GM23338 (cell line): ENCODE results near the gene GAK.

ENCODE experiments used
- CREB1 ChIP-seq: fragments of 250-450 bp; sonication (Bioruptor Pico); IDR thresholded peaks from 2 replicates; pipeline ENCODE4 v1.5.0; 2020; ENCODE audit warnings: low read depth, mild to moderate bottlenecking, moderate library complexity
- EZH2 ChIP-seq: fragments of 200-600 bp; sonication (generic); IDR thresholded peaks from one replicate; pipeline ENCODE4 v1.8.0; 2017; ENCODE audit warnings: antibody characterized with exemption, mild to moderate bottlenecking, low read depth; ENCODE audit not compliant: unreplicated experiment
- EZH2phosphoT487 ChIP-seq: fragments of 200-600 bp; sonication (generic); IDR thresholded peaks from one replicate; pipeline ENCODE4 v1.8.1; 2018; ENCODE audit warnings: antibody characterized with exemption; ENCODE audit not compliant: unreplicated experiment
- JUNB ChIP-seq: IDR thresholded peaks from one replicate; pipeline ENCODE4 v1.6.1; 2016; ENCODE audit warnings: antibody characterized with exemption; ENCODE audit not compliant: unreplicated experiment
- NANOG ChIP-seq: IDR thresholded peaks from 2 replicates; pipeline ENCODE4 v1.6.1; 2016; ENCODE audit warnings: antibody characterized with exemption, borderline replicate concordance
- POLR2AphosphoS5 ChIP-seq: IDR thresholded peaks from 2 replicates; pipeline ENCODE4 v1.6.1; 2016; ENCODE audit warnings: antibody characterized with exemption, low read depth
- STAT1 ChIP-seq: IDR thresholded peaks from one replicate; pipeline ENCODE4 v1.6.1; 2016; ENCODE audit warnings: antibody characterized with exemption; ENCODE audit not compliant: unreplicated experiment
- ZNF114 ChIP-seq: fragments of 250-450 bp; sonication (Bioruptor Pico); IDR thresholded peaks from 2 replicates; pipeline ENCODE4 v1.5.0; 2020; ENCODE audit warnings: mild to moderate bottlenecking, moderate library complexity
- ZNF331 ChIP-seq: fragments of 250-450 bp; sonication (Bioruptor Pico); IDR thresholded peaks from 2 replicates; pipeline ENCODE4 v1.5.0; 2020; ENCODE audit warnings: low read depth, mild to moderate bottlenecking, moderate library complexity
- TF ChIP-seq, protein P1 (sequence below), 2 experiments: fragments of 200-600 bp in 1 of 2; sonication (generic) in 1 of 2; conservative IDR thresholded peaks; 2 replicates each; pipeline versions ENCODE4 v1.5.1 to v1.6.1; 2016 to 2017; ENCODE audit warnings: antibody characterized with exemption in 2 of 2, low read depth in 2 of 2, mild to moderate bottlenecking in 2 of 2, moderate library complexity in 1 of 2
- TF ChIP-seq, protein P2 (sequence below): IDR thresholded peaks from one replicate; pipeline ENCODE4 v1.6.1; 2018; ENCODE audit warnings: antibody characterized with exemption; ENCODE audit not compliant: unreplicated experiment
- TF ChIP-seq, protein P3 (sequence below): IDR thresholded peaks from 2 replicates; pipeline ENCODE4 v1.6.1; 2016; ENCODE audit warnings: antibody characterized with exemption
- TF ChIP-seq, protein P4 (sequence below): fragments of 250-450 bp; sonication (Bioruptor Pico); IDR thresholded peaks from 2 replicates; pipeline ENCODE4 v1.5.0; 2020; ENCODE audit warnings: mild to moderate bottlenecking, moderate library complexity

DNA sequence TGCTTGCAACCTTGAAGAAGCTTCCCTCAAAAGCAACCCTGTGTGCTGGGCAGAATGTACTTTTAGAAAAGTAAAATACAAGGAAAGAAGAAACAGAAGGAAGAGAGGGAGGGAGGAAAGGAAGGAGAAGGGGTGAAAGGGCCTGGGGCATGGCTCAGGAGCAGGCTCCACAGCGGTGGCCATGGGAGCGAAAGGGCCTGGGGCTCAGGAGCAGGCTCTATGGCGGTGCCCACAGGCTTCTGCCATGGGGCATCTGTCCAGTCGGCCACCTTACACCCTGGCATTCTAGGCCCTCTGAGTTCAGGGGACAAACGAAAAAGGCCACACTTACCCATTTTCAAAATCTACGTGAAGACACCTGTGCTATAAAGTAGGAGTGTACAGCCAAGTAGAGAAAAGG, 31.4 kb downstream of the GAK start:
- TF ChIP-seq EZH2phosphoT487 (no peak), JUNB (no peak), EZH2 (no peak), POLR2AphosphoS5 (no peak), CREB1 (no peak), STAT1 (no peak), ZNF114 (no peak), ZNF331 (CRISPR knock-in tag) (no peak), NANOG (no peak)
- TF ChIP-seq, protein P1, sequence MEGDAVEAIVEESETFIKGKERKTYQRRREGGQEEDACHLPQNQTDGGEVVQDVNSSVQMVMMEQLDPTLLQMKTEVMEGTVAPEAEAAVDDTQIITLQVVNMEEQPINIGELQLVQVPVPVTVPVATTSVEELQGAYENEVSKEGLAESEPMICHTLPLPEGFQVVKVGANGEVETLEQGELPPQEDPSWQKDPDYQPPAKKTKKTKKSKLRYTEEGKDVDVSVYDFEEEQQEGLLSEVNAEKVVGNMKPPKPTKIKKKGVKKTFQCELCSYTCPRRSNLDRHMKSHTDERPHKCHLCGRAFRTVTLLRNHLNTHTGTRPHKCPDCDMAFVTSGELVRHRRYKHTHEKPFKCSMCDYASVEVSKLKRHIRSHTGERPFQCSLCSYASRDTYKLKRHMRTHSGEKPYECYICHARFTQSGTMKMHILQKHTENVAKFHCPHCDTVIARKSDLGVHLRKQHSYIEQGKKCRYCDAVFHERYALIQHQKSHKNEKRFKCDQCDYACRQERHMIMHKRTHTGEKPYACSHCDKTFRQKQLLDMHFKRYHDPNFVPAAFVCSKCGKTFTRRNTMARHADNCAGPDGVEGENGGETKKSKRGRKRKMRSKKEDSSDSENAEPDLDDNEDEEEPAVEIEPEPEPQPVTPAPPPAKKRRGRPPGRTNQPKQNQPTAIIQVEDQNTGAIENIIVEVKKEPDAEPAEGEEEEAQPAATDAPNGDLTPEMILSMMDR (conservative IDR thresholded peaks at IDR 0.05; ENCODE audit: low read depth in 2 of 2), result no peak
- TF ChIP-seq, protein P2, sequence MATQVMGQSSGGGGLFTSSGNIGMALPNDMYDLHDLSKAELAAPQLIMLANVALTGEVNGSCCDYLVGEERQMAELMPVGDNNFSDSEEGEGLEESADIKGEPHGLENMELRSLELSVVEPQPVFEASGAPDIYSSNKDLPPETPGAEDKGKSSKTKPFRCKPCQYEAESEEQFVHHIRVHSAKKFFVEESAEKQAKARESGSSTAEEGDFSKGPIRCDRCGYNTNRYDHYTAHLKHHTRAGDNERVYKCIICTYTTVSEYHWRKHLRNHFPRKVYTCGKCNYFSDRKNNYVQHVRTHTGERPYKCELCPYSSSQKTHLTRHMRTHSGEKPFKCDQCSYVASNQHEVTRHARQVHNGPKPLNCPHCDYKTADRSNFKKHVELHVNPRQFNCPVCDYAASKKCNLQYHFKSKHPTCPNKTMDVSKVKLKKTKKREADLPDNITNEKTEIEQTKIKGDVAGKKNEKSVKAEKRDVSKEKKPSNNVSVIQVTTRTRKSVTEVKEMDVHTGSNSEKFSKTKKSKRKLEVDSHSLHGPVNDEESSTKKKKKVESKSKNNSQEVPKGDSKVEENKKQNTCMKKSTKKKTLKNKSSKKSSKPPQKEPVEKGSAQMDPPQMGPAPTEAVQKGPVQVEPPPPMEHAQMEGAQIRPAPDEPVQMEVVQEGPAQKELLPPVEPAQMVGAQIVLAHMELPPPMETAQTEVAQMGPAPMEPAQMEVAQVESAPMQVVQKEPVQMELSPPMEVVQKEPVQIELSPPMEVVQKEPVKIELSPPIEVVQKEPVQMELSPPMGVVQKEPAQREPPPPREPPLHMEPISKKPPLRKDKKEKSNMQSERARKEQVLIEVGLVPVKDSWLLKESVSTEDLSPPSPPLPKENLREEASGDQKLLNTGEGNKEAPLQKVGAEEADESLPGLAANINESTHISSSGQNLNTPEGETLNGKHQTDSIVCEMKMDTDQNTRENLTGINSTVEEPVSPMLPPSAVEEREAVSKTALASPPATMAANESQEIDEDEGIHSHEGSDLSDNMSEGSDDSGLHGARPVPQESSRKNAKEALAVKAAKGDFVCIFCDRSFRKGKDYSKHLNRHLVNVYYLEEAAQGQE, result no peak
- TF ChIP-seq, protein P3, sequence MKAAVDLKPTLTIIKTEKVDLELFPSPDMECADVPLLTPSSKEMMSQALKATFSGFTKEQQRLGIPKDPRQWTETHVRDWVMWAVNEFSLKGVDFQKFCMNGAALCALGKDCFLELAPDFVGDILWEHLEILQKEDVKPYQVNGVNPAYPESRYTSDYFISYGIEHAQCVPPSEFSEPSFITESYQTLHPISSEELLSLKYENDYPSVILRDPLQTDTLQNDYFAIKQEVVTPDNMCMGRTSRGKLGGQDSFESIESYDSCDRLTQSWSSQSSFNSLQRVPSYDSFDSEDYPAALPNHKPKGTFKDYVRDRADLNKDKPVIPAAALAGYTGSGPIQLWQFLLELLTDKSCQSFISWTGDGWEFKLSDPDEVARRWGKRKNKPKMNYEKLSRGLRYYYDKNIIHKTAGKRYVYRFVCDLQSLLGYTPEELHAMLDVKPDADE, result no peak
- TF ChIP-seq, protein P4, sequence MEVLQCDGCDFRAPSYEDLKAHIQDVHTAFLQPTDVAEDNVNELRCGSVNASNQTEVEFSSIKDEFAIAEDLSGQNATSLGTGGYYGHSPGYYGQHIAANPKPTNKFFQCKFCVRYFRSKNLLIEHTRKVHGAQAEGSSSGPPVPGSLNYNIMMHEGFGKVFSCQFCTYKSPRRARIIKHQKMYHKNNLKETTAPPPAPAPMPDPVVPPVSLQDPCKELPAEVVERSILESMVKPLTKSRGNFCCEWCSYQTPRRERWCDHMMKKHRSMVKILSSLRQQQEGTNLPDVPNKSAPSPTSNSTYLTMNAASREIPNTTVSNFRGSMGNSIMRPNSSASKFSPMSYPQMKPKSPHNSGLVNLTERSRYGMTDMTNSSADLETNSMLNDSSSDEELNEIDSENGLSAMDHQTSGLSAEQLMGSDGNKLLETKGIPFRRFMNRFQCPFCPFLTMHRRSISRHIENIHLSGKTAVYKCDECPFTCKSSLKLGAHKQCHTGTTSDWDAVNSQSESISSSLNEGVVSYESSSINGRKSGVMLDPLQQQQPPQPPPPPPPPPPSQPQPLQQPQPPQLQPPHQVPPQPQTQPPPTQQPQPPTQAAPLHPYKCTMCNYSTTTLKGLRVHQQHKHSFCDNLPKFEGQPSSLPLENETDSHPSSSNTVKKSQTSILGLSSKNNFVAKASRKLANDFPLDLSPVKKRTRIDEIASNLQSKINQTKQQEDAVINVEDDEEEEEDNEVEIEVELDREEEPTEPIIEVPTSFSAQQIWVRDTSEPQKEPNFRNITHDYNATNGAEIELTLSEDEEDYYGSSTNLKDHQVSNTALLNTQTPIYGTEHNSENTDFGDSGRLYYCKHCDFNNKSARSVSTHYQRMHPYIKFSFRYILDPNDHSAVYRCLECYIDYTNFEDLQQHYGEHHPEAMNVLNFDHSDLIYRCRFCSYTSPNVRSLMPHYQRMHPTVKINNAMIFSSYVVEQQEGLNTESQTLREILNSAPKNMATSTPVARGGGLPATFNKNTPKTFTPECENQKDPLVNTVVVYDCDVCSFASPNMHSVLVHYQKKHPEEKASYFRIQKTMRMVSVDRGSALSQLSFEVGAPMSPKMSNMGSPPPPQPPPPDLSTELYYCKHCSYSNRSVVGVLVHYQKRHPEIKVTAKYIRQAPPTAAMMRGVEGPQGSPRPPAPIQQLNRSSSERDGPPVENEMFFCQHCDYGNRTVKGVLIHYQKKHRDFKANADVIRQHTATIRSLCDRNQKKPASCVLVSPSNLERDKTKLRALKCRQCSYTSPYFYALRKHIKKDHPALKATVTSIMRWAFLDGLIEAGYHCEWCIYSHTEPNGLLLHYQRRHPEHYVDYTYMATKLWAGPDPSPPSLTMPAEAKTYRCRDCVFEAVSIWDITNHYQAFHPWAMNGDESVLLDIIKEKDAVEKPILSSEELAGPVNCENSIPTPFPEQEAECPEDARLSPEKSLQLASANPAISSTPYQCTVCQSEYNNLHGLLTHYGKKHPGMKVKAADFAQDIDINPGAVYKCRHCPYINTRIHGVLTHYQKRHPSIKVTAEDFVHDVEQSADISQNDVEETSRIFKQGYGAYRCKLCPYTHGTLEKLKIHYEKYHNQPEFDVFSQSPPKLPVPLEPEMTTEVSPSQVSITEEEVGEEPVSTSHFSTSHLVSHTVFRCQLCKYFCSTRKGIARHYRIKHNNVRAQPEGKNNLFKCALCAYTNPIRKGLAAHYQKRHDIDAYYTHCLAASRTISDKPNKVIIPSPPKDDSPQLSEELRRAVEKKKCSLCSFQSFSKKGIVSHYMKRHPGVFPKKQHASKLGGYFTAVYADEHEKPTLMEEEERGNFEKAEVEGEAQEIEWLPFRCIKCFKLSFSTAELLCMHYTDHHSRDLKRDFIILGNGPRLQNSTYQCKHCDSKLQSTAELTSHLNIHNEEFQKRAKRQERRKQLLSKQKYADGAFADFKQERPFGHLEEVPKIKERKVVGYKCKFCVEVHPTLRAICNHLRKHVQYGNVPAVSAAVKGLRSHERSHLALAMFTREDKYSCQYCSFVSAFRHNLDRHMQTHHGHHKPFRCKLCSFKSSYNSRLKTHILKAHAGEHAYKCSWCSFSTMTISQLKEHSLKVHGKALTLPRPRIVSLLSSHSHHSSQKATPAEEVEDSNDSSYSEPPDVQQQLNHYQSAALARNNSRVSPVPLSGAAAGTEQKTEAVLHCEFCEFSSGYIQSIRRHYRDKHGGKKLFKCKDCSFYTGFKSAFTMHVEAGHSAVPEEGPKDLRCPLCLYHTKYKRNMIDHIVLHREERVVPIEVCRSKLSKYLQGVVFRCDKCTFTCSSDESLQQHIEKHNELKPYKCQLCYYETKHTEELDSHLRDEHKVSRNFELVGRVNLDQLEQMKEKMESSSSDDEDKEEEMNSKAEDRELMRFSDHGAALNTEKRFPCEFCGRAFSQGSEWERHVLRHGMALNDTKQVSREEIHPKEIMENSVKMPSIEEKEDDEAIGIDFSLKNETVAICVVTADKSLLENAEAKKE (CRISPR knock-in tag), result no peak
